ENCODE data around the gene EPC1.

DNA sequence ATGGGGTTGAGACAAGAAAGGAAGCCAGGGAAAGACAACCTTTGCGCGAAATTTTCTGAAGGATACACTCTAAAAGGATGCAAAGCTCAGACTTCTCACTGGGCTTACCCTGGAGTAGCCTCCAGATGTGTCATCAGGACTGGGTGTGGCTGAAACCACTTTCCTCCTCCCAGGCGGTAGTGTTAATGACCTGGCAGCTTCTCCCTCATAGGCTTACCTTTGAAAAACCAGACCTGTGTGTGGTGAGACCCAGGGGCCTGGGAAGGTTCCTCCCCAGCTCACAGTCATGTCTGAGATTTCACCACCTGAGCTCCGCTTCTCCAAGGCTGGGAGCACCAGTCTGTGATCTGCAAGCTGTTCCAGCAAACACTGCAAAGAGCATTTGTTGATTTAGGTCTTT lies 93.7 kb downstream of the EPC1 start:
- TF ChIP-seq EZH2phosphoT487 (IDR thresholded peaks at IDR 0.05; ENCODE audit: insufficient read depth, low read depth) (no peak), EZH2 (IDR thresholded peaks at IDR 0.05; ENCODE audit: insufficient read depth, poor library complexity, severe bottlenecking) (no peak)

All from GM23248 (cell line).